HG03066 (cell line): ENCODE data around the gene MAD1L1.
"Not testable (repeated sequence)": the region's sequence is repeated elsewhere in the genome, so short reads cannot be mapped to it uniquely, and the experiment has no call there.

Source experiments
- ATAC-seq: cut with Tn5 transposase; IDR thresholded peaks from one replicate; pipeline ENCODE4 v1.9.1; 2021; ENCODE audit warnings: low read depth; ENCODE audit not compliant: unreplicated experiment

Gene MAD1L1

GRCh38 chr7:2162959-2163358 lies 69.8 kb downstream of the MAD1L1 start:
- no peak for ATAC-seq

- ATAC-seq = not testable (repeated sequence)
Observed at GRCh38 chr7:2162004-2162902, 70.5 kb downstream of the MAD1L1 start.

GRCh38 chr7:2159176-2159520 lies 73.6 kb downstream of the MAD1L1 start:
- no peak for ATAC-seq

GRCh38 chr7:2158331-2159175 lies 74.2 kb downstream of the MAD1L1 start:
- no peak for ATAC-seq

DNA sequence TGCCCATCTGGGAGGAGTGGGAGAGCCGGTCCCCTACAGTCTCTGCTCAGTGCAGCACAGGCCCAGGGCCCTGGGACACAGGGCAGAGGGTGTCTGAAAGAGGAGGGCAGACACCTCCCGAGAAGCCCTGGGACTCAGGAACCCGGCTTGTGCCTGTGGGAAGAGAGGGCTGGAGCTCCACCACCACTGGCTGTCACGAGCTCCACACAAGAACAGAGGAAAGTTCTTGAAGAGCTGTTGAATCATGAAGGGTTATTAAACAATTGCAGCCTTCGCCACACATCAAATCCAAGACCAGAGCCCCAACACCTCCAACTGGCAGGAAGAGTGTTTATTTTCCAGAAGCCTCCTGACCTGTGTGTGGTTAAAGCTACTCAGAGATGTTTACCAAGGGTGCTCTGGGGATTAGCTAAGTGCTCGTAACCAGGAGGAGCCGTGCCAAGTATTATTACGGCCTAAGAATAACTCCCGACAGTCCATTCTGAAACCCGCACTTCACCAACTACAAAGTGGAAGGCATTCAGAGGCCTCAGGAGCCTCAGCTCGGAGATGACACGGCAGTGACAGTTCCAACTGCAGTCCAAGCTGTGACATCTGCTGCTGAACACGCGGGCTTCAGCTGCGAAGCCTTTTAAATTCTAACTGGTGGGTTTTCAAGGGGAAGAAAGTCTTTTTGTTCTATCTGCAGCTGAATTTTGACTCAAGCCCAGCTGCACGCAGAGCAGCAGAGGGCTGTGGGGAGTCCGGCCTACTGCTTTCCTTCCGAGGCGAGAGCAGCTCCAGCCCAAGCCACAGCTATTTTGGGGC lies 75.1 kb downstream of the MAD1L1 start:
- ATAC-seq = no peak

DNA sequence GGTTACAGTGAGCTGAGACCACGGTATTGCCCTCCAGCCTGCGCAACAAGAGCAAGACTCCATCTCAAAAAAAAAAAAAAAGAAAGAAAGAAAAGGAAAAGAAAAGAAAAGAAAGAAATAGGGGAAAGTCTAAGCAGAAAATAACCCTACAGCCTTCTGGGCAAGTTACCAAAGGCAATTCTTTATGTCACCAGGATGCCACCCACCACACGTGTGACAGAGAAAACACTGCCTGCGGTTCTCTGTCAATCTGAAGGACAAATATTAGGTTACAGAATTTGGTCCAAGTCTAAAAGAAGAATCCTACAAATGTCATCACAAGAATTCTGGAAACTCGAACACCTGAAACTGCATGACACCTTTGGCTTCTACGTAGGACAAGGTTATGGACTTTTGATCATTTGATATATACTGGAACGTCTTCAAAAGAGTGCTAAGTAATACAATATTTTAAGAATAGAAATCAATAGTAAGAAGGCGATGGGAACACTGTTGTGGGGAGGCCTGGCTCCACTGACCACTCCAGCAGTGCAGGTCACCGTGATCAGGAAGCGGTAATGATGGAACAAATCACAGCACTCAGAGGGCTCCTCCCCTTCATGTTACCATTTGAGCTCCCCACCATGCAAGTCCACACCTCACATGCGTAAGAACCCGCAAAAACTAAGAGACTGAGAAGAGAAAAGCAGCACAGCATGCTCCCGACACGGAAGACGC lies 75.8 kb downstream of the MAD1L1 start:
- no peak for ATAC-seq

- no peak for ATAC-seq
Observed at GRCh38 chr7:2154831-2155230, 77.9 kb downstream of the MAD1L1 start.

DNA sequence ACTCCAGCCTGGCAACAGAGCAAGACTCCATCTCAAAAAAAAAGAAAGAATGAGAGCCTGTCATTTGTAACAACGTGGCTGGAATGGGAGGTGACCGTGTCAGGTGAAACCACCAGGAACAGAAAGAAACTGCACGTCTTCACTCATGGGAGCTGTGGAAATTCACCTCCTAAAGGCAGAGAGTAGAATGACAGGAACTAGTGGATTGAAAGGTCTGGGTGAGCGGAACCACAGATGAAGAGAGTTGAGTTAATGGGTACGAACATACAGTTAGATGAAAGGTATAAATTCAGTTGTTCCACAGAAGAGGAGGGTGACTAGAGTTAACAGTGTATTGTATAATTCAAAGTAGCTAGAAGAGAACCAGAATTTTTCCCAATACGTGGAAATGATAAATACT lies 78.6 kb downstream of the MAD1L1 start:
- ATAC-seq = no peak

- ATAC-seq = no peak
Observed at GRCh38 chr7:2152646-2153045, 80.1 kb downstream of the MAD1L1 start.

DNA sequence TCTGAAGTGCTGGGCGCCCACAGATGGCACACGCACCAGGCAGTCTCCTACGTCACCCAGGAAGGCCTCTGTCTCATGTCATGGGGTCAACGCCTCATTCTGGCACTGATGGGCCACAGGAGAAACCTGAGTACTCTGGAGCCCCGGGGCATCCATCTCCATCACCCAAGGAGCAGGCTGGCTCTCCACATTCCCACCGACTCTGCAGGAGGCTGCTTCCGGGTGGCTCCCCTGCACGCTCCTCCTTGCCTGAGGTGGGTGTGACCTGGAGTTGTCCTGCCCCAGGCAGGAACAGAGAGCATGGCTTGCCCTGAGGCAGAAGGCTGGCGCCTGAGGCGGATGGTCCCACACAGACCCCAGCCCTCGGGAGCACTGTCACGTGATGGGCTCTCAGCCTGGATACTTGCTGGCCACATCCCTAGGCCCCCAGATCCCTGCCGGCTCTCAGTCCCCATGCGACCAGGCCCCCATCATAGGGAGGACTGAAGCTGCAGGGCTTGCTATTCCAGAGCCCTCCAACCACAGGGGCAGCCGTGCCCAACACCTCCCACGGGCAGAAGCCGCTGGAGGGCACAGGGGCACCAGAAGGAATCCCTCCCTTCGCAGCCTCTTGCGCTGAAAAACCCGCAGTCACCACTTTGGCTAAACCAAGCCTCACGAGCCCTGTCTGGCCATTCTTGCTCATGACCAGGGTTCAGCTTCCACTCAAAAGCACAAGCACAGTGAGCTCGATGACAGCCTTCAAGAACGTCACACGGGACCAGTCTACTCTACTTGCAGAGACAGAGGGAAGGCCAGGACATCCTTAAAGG lies 80.7 kb downstream of the MAD1L1 start:
- ATAC-seq = no peak

DNA sequence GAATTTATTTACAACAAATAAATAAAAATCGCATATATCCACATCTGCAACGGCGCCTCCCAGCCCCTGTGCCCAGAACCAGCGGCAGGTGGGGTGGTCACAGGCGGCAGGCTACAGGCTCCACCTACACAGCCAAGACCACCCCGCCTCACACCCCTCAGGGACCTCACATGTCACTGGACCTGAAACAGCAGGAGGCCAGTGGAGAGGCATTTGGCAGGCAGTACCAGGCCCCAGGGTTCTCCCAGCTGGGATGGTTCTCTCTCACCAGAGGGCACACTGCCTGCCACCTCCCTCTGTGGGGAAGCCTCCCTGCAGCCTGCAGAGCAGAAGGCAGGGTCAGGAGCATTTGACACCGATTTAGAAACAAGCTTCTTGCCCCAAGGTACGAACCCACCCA lies 81.5 kb downstream of the MAD1L1 start:
- no peak for ATAC-seq

DNA sequence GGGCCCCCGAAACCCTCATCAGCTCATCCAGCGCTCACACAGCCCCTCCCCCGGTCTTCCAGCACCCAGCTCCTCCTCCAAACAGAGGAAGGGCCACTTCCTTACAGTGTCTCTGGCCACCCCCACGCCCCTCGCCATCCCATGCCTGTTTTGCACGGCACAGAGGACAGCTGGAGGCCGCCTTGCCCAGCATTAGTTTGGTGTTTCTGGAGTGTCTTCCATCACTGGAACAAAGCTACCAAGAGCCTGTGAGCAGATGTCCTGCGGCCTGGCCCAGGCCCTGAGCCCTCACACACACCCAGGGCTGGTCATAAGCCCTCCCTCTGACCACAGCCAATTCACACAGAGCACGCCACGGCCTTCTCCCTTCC lies 82.3 kb downstream of the MAD1L1 start:
- no peak for ATAC-seq

- ATAC-seq = no peak
Observed at GRCh38 chr7:2149672-2150444, 82.9 kb downstream of the MAD1L1 start.

DNA sequence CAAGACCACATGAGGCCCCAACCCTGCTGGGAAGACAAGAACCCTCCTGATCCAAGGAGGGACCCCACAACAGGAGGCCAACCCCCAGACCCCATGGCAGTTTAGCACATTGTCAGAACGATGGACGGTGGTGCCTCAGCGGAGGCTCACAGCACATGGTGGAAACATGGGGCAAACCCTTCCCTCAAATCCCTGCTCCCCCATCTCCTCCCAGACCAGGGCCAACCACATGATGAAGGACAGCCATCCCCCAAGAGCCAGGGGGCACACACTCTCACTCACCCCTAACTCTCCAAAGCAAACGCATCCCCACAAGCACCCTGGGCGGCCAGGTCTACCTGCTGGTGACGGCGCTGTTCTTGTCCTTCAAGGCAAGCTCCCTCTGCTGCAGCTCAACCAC lies 83.9 kb downstream of the MAD1L1 start:
- ATAC-seq = no peak

GRCh38 chr7:2148189-2148588 lies 84.6 kb downstream of the MAD1L1 start:
- no peak for ATAC-seq

DNA sequence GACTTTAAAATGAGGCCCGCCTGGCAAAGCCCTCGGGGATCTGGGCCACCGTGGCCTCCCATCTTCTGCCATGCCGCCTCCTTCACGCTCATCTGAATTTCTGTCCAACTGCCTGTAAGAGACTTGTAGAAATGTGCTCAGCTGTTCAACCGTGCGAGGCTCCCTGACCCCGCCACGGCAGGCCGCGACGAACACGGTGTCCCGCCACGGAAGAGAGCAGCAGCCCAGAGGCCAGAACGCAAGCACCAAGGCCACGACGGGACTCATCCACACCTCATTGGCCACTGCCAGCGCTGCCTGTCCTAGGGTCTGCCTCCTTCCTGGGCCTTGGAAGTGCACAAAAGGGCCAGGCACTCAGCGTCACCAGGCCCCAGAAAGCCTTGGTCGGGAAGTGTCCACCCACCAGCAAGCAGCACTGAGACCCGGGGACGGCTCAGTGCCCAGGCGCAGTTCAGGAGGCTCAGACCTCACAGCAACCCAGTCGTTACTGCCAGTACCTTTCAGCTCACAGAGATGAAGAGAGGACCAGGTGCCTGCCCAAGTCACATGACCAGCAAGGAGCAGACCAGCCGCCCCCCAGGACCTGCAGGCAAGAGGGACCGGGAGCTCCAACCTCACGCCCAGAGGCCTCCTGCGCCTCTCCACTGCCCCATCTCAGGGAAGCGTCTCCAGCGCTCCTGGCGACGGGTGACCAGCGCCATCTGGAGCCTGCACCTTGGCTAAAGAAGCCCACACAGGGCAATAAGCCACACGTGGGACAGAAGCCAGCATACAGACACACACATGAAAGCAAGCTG lies 85.9 kb downstream of the MAD1L1 start:
- ATAC-seq = no peak

DNA sequence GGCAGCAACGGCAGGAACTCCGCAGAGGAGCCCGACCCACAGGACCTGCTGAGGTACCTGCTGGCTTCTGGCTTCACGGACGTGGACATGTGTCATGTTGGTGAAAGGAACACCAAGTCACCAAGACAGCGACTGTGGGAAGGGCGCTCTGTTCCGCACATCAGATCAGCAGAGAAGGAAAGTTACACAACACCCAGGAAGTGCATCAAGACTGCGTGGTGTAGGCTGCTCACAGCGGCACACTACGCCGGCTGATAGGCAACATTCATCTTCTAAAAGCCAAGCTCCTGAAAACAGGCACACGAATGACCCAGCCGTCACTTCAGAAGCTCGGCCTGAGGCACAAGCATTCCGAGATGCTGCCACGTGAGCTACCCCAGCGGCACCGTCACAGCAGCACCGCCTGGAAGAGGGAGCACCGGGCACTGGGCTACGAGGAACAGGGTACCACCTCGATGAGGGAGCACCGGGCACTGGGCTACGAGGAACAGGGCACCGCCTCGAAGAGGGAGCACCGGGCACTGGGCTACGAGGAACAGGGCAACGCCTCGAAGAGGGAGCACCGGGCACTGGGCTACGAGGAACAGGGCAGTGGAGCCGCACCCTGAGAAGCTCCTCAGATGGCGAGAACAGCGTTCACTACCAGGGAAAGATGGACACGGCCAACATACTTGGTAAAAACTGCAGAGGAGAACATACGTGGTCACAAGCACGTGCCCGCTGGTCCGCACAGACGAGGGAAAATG lies 86.7 kb downstream of the MAD1L1 start:
- ATAC-seq = no peak
